Measurements from ENCODE around the gene SEL1L3. TPM values are rescaled to one million over a fixed set of nuclear protein-coding genes. Genes with fewer than 3 reads are reported as not detected.

SEL1L3 gene
- total and polyA plus RNA-seq, 2 donors (not counting 3 experiments of a cell fraction or from before 2014, with no cell fraction given), result 53.4 to 122 TPM

- no peak overlapping the region for H3K4me2 ChIP-seq (ENCODE audit: insufficient read depth, low read length)
- no peak for DNase-seq (ENCODE audit: low read depth, low spot score)
- ChIA-PET POLR2A (no interaction called here), CTCF (interaction anchor here (1.4 kb wide), 1 partner anchor 130 kb away, joined by 5 read pairs; no protein-coding TSS in a partner anchor)
- BruUV-seq (replicated peaks), result no TSS peak
- H3K36me3 ChIP-seq (ENCODE audit: control insufficient read depth in 2 of 2, extremely low read depth in 1 of 2, insufficient read depth in 2 of 2, low read length in 2 of 2), result no peaks in the 10 kb centered on the region
- no peak for TF ChIP-seq POLR2A (IDR thresholded peaks at IDR 0.05; ENCODE audit: low read depth, low read length)
- no peak for TF ChIP-seq MYC (IDR thresholded peaks at IDR 0.05; ENCODE audit: low read depth, low read length)
- no peak for TF ChIP-seq MAX (IDR thresholded peaks at IDR 0.05; ENCODE audit: insufficient read depth, insufficient read length)
- no peak for TF ChIP-seq EZH2 (IDR thresholded peaks at IDR 0.05; ENCODE audit: borderline replicate concordance, low read depth, low read length, severe bottlenecking)
- no peak for TF ChIP-seq CTCF (IDR thresholded peaks at IDR 0.05; ENCODE audit: extremely low read depth in 1 of 2, insufficient read depth in 1 of 2, low read depth in 1 of 2, low read length in 2 of 2)
- TF ChIP-seq GATA2 (IDR thresholded peaks at IDR 0.05; ENCODE audit: insufficient read depth, insufficient read length, low read depth, low read length), result no peak
- no peak for TF ChIP-seq POLR2AphosphoS5 (IDR thresholded peaks at IDR 0.05; ENCODE audit: insufficient read depth, low read depth, low read length)
- no peak for TF ChIP-seq JUN (IDR thresholded peaks at IDR 0.05; ENCODE audit: borderline replicate concordance, insufficient read depth, insufficient read length, low read depth)
- TF ChIP-seq FOS (IDR thresholded peaks at IDR 0.05; ENCODE audit: borderline replicate concordance, insufficient read depth, low read length), result no peak
- dilution Hi-C loops (cut with MboI; ENCODE audit: extremely low pct_ligation_motif_present, low sequenced_read_pairs), result no loop called here
- H3K4me3 ChIP-seq (replicated peaks in 1 of 3; ENCODE audit: insufficient read depth in 1 of 3, low read depth in 1 of 3, low read length in 3 of 3), result no peak overlapping the region
- no peak overlapping the region for H3K27ac ChIP-seq (ENCODE audit: insufficient read depth, low read depth, low read length)
- peaks cover 1% of the 10 kb centered on the region for H3K9me1 ChIP-seq (replicated peaks; ENCODE audit: control insufficient read depth, extremely low read depth, insufficient read depth, low read length)
- no peak overlapping the region for H3K9ac ChIP-seq (replicated peaks; ENCODE audit: extremely low read depth, insufficient read depth, low read length)
- H3K4me1 ChIP-seq (ENCODE audit: control insufficient read depth, extremely low read depth, insufficient read depth, low read length), result peaks cover 48% of the 10 kb centered on the region
- peak; percentile 54 for FAIRE-seq
- H3K27me3 ChIP-seq (ENCODE audit: control insufficient read depth in 2 of 2, insufficient read depth in 2 of 2, low read length in 2 of 2), result no peaks in the 10 kb centered on the region
- H4K20me1 ChIP-seq (replicated peaks; ENCODE audit: control insufficient read depth, extremely low read depth, insufficient read depth, low read length), result no peaks in the 10 kb centered on the region
- no peak overlapping the region for H2AFZ ChIP-seq (ENCODE audit: low read depth, low read length)
- peaks cover 11% of the 10 kb centered on the region for H3K79me2 ChIP-seq (ENCODE audit: control insufficient read depth, insufficient read depth, low read length)
- intact Hi-C loops (cut with micrococcal nuclease), result loop anchor here (2.0 kb wide), 1 partner anchor 23 kb away; no protein-coding TSS in a partner anchor
- H3K9me3 ChIP-seq (replicated peaks; ENCODE audit: control insufficient read depth, insufficient read depth, low read length), result no peaks in the 10 kb centered on the region
Observed at GRCh38 chr4:25857851-25858400, 4.9 kb downstream of the SEL1L3 start.

Data from endothelial cell of umbilical vein (primary cell).